ENCODE measurements around the gene TRIM37.

GRCh38 chr17:58960068-58960467 is 146.6 kb downstream of the TRIM37 start:
- TF ChIP-seq CTCF (IDR thresholded peaks at IDR 0.05) (peak in 1 of 12 donors; percentile 16), POLR2A (IDR thresholded peaks at IDR 0.05) (no peak)
